Activated naive CD4-positive, alpha-beta T cell treated with anti-CD3 and anti-CD28 coated beads, Interleukin-2, amount 50 U/mL, for 16 hours (primary cell): ENCODE measurements around the gene DUSP5.

Experiments
- DNase-seq: peaks from one replicate; pipeline ENCODE4 v3.0.0-alpha.2; 2020

DUSP5 gene

GRCh38 chr10:110549211-110549610 is 51.5 kb downstream of the DUSP5 start:
- no peak for DNase-seq

GRCh38 chr10:110553905-110554304 is 56.2 kb downstream of the DUSP5 start:
- no peak for DNase-seq

DNA sequence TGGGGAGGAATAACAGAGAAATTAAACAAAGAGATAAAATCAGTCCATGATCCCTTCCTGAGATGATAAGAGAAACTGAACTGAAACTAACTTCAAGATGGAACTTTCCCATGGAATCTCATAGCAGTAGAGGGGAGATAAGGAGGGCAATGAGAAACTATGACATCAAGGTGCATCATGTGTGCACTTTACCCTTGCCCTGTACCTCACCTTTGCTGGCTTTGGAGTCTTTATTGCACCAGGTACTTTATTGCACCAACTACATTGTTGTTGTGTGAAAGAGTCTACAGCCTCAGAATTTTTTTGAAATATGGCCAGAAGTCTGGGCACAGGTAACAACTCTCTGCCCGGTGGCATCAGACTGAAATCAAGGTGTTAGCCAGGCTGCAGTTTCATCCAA is 58.6 kb downstream of the DUSP5 start:
- no peak for DNase-seq

DNA sequence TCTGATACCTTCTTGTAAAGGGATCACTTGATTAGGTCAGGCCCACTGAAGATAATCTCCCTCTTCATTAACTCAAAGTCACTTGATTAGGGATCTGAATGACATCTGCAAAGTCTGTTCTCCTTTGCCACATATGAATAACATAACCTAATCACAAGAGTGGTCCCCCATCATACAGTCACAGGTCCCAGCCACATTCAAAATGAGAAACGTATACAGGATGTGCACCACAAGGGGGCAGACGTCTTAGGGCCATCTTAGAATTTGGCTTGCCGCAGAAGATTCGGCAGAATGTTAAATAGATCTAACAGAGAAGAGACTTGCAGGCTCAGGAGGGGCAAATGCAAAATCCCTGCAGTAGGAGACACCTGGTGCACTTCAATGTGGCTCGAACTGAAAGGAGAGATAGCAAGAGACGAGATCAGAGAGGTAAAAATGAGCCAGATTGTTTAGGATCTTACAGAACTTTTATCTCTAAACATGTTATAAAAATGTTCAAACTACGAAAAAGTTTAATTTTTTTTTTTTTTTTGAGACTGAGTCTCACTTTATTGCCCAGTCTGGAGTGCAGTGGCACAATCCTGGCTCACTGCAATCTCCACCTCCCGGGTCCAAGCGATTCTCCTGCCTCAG is 59.4 kb downstream of the DUSP5 start:
- DNase-seq = peak; percentile 71

GRCh38 chr10:110558041-110558440 is 60.3 kb downstream of the DUSP5 start:
- no peak for DNase-seq

- no peak for DNase-seq
Measured at GRCh38 chr10:110560012-110560411, 62.3 kb downstream of the DUSP5 start.
